Head of caudate nucleus (tissue), 42 donors: Measurements from ENCODE around the gene FER1L5.

Source experiments
- DNase-seq, 42 donors: peaks; one replicate each; pipeline versions ENCODE4 v3.0.0 to v3.0.0-alpha.2; 2020 to 2021; ENCODE audit warnings: mixed read lengths in 7 of 42
- intact Hi-C: fragments of 100-400 bp; cut with DNase I; formaldehyde crosslinking; loops from one replicate; pipeline ENCODE4 v1.15.0; 2022

Gene FER1L5

DNA sequence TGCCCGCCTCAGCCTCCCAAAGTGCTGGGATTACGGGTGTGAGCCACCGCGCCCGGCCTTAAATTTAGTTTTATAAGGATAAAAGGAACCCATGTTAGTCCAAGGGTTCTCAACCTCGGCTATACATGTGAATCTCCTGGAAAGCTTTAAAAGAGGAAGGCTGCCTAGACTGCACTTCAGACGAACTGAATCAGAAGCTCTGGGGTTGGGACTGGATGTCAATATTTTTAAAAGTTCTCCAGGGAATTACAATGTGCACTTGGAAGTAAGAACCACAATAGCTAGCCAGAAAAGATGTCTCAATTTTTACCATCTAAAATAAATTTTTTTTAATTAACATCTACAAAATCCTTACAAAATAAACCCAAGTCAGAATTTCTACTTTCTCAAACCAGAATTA is 87.2 kb downstream of the FER1L5 start:
- intact Hi-C loops: no loop called here
- no peak for DNase-seq

DNA sequence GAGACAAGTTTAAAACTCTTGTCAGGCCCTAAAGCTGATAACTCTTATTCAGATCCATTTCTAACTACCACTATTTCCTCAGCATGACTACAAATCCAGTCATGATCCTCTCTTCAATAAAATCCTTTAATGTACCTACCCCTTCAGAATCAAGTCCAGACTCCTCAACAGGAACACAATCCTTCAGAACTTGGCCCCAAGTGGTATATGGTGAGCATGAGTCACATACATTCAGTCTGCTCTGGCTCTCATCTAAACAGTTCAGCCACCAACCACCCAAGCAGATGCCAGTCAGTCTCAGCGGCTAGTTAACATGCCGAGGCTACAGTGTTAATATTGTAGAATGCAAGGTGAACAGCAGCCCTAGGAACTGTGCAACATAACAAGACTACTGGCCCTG is 87.6 kb downstream of the FER1L5 start:
- intact Hi-C loops: no loop called here
- no peak for DNase-seq

- intact Hi-C loops: no loop called here
Observed at GRCh38 chr2:96733931-96734330, 91.4 kb downstream of the FER1L5 start.

GRCh38 chr2:96734880-96735583 is 92.5 kb downstream of the FER1L5 start:
- intact Hi-C loops: no loop called here
- peak in 21 of 42 donors; percentile 5 to 67 (median 26) for DNase-seq

More at GRCh38 chr2:96733931-96734330, 91.4 kb downstream of the FER1L5 start:
- peak in 8 of 42 donors; percentile 4 to 41 (median 16) for DNase-seq

GRCh38 chr2:96737251-96737650 is 94.7 kb downstream of the FER1L5 start:
- no peak for DNase-seq
- intact Hi-C loops: no loop called here

- intact Hi-C loops: no loop called here
- DNase-seq: no peak
Observed at GRCh38 chr2:96737831-96738230, 95.3 kb downstream of the FER1L5 start.

DNA sequence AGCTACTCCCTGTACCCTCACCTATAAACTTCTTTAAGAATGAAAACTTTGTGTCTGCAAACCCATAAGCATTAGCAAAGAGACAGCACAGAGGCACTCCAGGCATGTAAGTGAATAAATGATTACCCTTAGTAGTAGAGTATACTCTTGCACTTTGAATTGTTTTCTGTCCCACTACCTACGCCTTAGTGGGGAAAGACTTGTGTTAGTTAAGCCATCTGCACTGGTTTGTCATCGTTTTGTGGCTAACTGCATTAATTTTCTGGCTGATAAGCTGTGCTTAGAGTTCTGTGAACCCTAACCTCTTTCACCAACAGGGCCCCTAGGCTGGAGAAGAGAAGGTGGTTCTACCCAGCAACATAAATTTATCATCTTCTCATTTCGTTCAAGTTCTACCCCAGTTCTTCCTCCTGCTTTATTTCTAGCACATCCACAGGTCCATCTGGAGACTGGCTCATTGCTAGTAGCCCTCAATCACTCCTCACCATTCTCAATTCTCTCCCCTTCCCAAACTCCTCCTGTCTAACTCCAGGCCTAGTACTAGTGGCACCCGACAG is 96.6 kb downstream of the FER1L5 start:
- DNase-seq: no peak
- intact Hi-C loops: no loop called here

DNA sequence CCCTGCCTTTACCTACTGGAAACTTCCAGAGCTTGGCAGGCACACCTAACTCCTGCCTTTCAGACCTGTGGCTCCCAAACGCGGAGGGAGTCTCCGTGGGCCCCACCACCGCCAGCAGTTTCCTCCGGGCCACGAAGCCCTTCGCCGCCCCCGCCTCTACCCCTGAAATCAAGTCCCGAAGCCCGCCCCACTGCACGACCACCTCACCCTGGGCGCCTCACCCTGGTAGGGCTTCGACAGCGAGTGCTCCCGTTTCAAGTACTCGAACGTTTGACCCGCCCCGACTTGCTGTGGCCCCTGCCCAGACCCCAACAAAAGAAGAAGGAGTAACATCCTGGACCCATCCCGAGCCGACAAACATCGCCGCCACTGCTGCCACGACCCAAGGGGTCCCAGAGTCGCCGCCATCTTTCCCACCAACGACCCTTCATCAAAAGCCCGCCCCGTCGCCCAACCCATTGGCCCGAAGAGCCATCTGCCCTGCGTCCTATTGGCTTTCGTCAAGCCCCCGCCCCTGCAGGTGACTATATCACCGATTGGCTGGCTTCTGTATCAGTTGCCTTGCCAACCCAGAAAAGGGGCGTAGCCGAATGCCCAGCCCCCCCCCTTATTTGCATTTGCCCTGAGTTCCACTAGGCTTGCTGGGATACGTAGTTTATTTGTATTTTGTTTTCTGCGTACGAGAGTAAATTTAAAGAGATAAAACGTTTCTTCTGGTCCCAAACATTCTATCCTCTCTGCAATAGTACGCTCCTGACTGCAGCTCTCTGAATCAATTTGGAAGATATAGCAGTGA is 97.3 kb downstream of the FER1L5 start, which contains the start of gene LMAN2L:
TSS of gene LMAN2L (minus strand) at position 432 of the 796 bp plus-strand sequence. CDS start at position 408, 24 bp downstream.
- intact Hi-C loops: no loop called here
- peak; percentile 96 to 99 (median 98) for DNase-seq

GRCh38 chr2:96747061-96747617 is 104.6 kb downstream of the FER1L5 start:
- intact Hi-C loops: no loop called here
- DNase-seq: no peak

- DNase-seq: no peak
- intact Hi-C loops: no loop called here
Observed at GRCh38 chr2:96751800-96752199, 109.2 kb downstream of the FER1L5 start.

GRCh38 chr2:96753661-96754282 is 111.2 kb downstream of the FER1L5 start:
- intact Hi-C loops: no loop called here
- no peak for DNase-seq

- DNase-seq: no peak
- intact Hi-C loops: no loop called here
Observed at GRCh38 chr2:96754317-96754716, 111.8 kb downstream of the FER1L5 start.
